ENCODE results near the gene MAN1B1.

GRCh38 chr9:137156567-137157375 lies 70.0 kb downstream of the MAN1B1 start:
- TF ChIP-seq CTCF (IDR thresholded peaks at IDR 0.05): no peak
- TF ChIP-seq POLR2A (IDR thresholded peaks at IDR 0.05): no peak

All from prostate gland (tissue), 2 donors.